HEK293 (cell line): ENCODE measurements around the gene ZNF593.

Experiments
- CTCF ChIA-PET: fragments of 350-600 bp; formaldehyde crosslinking; extraction: SDS; loops from one replicate; lab custom pipeline; 2021; ENCODE audit warnings: antibody characterized with exemption; lab: Yijun Ruan, JAX
- POLR2A ChIA-PET: fragments of 300-600 bp; formaldehyde crosslinking; extraction: SDS; loops from one replicate; lab custom pipeline; 2020; ENCODE audit warnings: antibody characterized with exemption, inconsistent platforms; lab: Yijun Ruan, JAX
- H3K27ac ChIP-seq: fragments of 200-500 bp; sonication (Bioruptor generic); 2 replicates; pipeline ENCODE4 v1.5.1; 2014; ENCODE audit warnings: low read depth, low read length, control low read depth, inconsistent platforms; ENCODE audit errors: extremely low read depth
- H3K36me3 ChIP-seq, 2 experiments: fragments of 200-500 bp in 1 of 2; sonication (Bioruptor generic) in 1 of 2; 1 replicate in 1 of 2; 2 replicates in 1 of 2; pipeline ENCODE4 v1.5.1; 2014 to 2017; ENCODE audit warnings: inconsistent platforms in 2 of 2, low read length in 2 of 2; ENCODE audit not compliant: control insufficient read depth in 2 of 2, insufficient read depth in 1 of 2
- H3K4me1 ChIP-seq: fragments of 200-500 bp; sonication (Bioruptor generic); 2 replicates; pipeline ENCODE4 v1.5.1; 2014; ENCODE audit warnings: mild to moderate bottlenecking, low read length, inconsistent platforms; ENCODE audit not compliant: control insufficient read depth, insufficient read depth
- H3K4me3 ChIP-seq: 2 replicates; pipeline ENCODE4 v1.5.1; 2011; ENCODE audit warnings: low read depth, mild to moderate bottlenecking, control low read depth, low read length, moderate library complexity
- H3K9me3 ChIP-seq: fragments of 200-500 bp; sonication (Bioruptor generic); 2 replicates; pipeline ENCODE4 v1.5.1; 2014; ENCODE audit warnings: low read depth, low read length, inconsistent platforms; ENCODE audit not compliant: control insufficient read depth, insufficient read depth
- PRDM10 ChIP-seq: fragments of 450-650 bp; formaldehyde crosslinking; IDR thresholded peaks from 2 replicates; pipeline ENCODE4 v1.5.1; 2016; ENCODE audit warnings: missing biosample characterization, missing genetic modification characterization
- REST ChIP-seq: fragments of 450-650 bp; formaldehyde crosslinking; IDR thresholded peaks from 2 replicates; pipeline ENCODE4 v1.5.1; 2016; ENCODE audit warnings: missing biosample characterization, missing genetic modification characterization
- SCRT1 ChIP-seq: fragments of 450-650 bp; formaldehyde crosslinking; IDR thresholded peaks from 2 replicates; pipeline ENCODE4 v1.5.1; 2016; ENCODE audit warnings: missing biosample characterization, missing genetic modification characterization, borderline replicate concordance
- TSHZ1 ChIP-seq: fragments of 450-650 bp; formaldehyde crosslinking; IDR thresholded peaks from 2 replicates; pipeline ENCODE4 v1.5.1; 2016; ENCODE audit warnings: missing biosample characterization, missing genetic modification characterization, borderline replicate concordance
- ZBTB49 ChIP-seq: fragments of 450-650 bp; formaldehyde crosslinking; IDR thresholded peaks from 2 replicates; pipeline ENCODE4 v1.5.1; 2016; ENCODE audit warnings: missing biosample characterization, missing genetic modification characterization, low read depth
- ZIC2 ChIP-seq: fragments of 450-650 bp; formaldehyde crosslinking; IDR thresholded peaks from 2 replicates; pipeline ENCODE4 v1.5.1; 2016; ENCODE audit warnings: missing biosample characterization, missing genetic modification characterization
- ZNF18 ChIP-seq: fragments of 450-650 bp; formaldehyde crosslinking; IDR thresholded peaks from 2 replicates; pipeline ENCODE4 v1.5.1; 2016; ENCODE audit warnings: missing biosample characterization, missing genetic modification characterization
- ZNF324 ChIP-seq: fragments of 450-650 bp; formaldehyde crosslinking; IDR thresholded peaks from 2 replicates; pipeline ENCODE4 v1.5.1; 2016; ENCODE audit warnings: missing biosample characterization, missing genetic modification characterization
- ZNF423 ChIP-seq: fragments of 450-650 bp; formaldehyde crosslinking; IDR thresholded peaks from 2 replicates; pipeline ENCODE4 v1.5.1; 2016; ENCODE audit warnings: missing biosample characterization, missing genetic modification characterization
- ZNF521 ChIP-seq: fragments of 450-650 bp; formaldehyde crosslinking; IDR thresholded peaks from 2 replicates; pipeline ENCODE4 v1.5.1; 2017; ENCODE audit warnings: missing biosample characterization, mild to moderate bottlenecking, missing genetic modification characterization
- ZNF629 ChIP-seq: fragments of 450-650 bp; formaldehyde crosslinking; IDR thresholded peaks from 2 replicates; pipeline ENCODE4 v1.5.1; 2017; ENCODE audit warnings: missing biosample characterization, missing genetic modification characterization
- ZNF660 ChIP-seq: fragments of 450-650 bp; IDR thresholded peaks from 2 replicates; pipeline ENCODE4 v1.5.1; 2018; ENCODE audit warnings: missing biosample characterization, mild to moderate bottlenecking, missing genetic modification characterization
- ZNF692 ChIP-seq: fragments of 450-650 bp; formaldehyde crosslinking; IDR thresholded peaks from 2 replicates; pipeline ENCODE4 v1.5.1; 2016; ENCODE audit warnings: missing biosample characterization, missing genetic modification characterization
- ZNF837 ChIP-seq: fragments of 450-650 bp; formaldehyde crosslinking; IDR thresholded peaks from 2 replicates; pipeline ENCODE4 v1.5.1; 2016; ENCODE audit warnings: missing biosample characterization, missing genetic modification characterization

The ZNF593 gene

GRCh38 chr1:26166719-26167281 lies 2.9 kb upstream of the ZNF593 start:
- ChIA-PET POLR2A (no interaction called here), CTCF (no interaction called here)
- no peak for TF ChIP-seq REST (tag by site-specific recombination)
- TF ChIP-seq ZNF18 (tag by site-specific recombination): peak; percentile 75
- H3K9me3 ChIP-seq: no peaks in the 10 kb centered on the region
- no peak overlapping the region for H3K4me3 ChIP-seq
- peaks cover 0 to 8% of the 10 kb centered on the region in 2 experiments; a peak in 1 of 3 replicates for H3K36me3 ChIP-seq
- no peak overlapping the region for H3K27ac ChIP-seq
- peaks cover 7% of the 10 kb centered on the region; the same call in 1 of the 2 replicates for H3K4me1 ChIP-seq

GRCh38 chr1:26168410-26169197 lies 1.1 kb upstream of the ZNF593 start, which contains the start of gene C1orf232:
Gene C1orf232, minus strand, starts transcription at chr1:26168963. Its CDS starts 464 bp downstream, at chr1:26168499.
- H3K4me3 ChIP-seq: peak within 1 kb of the TSS; percentile 68
- H3K9me3 ChIP-seq: no peaks in the 10 kb centered on the region
- H3K36me3 ChIP-seq: peaks cover 0 to 10% of the 10 kb centered on the region in 2 experiments; a peak in 1 of 3 replicates
- H3K27ac ChIP-seq: peak within 1 kb of the TSS; percentile 59; the same call in 1 of the 2 replicates
- ChIA-PET POLR2A (interaction anchor here (1.3 kb wide), 1 partner anchor 9 kb away, joined by 4 read pairs; no protein-coding TSS in a partner anchor), CTCF (interaction anchor here (0.5 to 2.0 kb wide), 7 partner anchors 30 to 1248 kb away, joined by 3 to 14 read pairs (median 4); partner anchors contain the start of gene CEP85)
- peaks cover 7% of the 10 kb centered on the region; the same call in 1 of the 2 replicates for H3K4me1 ChIP-seq
- peak; percentile 97 for TF ChIP-seq PRDM10
- no peak for TF ChIP-seq ZNF837 (tag by site-specific recombination)
- peak; percentile 63 for TF ChIP-seq ZIC2
- TF ChIP-seq ZBTB49: no peak
- TF ChIP-seq ZNF324 (tag by site-specific recombination): no peak
- 0 out of 2 replicates have a peak, but pooled peaks have one; percentile 12 for TF ChIP-seq ZNF629 (tag by site-specific recombination)
- TF ChIP-seq TSHZ1 (tag by site-specific recombination): no peak
- peak; percentile 43; the same call in 1 of the 2 replicates for TF ChIP-seq ZNF660 (tag by site-specific recombination)
- no peak for TF ChIP-seq ZNF423 (tag by site-specific recombination)
- no peak for TF ChIP-seq SCRT1 (tag by site-specific recombination)
- TF ChIP-seq ZNF692 (tag by site-specific recombination): peak; percentile 74
- TF ChIP-seq ZNF521: no peak
